ENCODE measurements around the gene SLC1A3.
A peak's percentile ranks its signal among the peaks of the same experiment; 100 is the strongest.

The SLC1A3 gene

DNA sequence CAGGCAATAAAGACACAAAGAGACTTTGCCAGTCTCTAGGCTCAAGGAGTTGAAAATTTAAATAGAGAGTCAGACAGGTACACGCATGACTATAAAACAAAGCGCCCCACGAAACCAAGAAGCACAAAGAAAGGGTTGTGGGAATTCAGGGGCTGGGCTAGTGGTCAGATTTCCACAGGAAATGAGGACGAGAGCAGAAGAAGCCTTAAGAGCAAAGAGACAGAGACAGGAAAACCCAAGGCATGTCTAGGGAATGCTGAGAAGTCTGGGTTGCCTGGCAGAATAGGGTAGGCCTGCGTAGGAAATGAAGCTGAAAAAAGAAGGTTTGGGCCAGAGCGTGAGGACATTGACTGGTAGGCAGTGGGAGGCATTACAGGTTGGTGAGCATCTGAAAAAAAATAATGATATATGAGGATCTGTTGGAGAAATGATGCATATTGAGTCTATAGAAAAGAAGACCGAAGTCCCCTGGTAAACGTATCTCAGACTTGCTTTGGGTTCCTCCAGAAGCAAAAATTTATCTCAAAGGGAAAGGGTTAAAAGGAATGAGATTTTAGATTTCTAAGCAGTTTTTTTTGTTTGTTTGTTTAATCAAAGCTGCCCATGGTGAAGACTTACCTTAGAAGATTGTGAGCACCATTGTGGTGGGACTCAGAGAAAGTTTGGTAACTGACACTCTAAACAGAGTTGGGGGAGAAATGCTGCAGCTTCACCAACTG lies 51.8 kb downstream of the SLC1A3 start:
- no peak for DNase-seq (ENCODE audit: low read depth)

DNA sequence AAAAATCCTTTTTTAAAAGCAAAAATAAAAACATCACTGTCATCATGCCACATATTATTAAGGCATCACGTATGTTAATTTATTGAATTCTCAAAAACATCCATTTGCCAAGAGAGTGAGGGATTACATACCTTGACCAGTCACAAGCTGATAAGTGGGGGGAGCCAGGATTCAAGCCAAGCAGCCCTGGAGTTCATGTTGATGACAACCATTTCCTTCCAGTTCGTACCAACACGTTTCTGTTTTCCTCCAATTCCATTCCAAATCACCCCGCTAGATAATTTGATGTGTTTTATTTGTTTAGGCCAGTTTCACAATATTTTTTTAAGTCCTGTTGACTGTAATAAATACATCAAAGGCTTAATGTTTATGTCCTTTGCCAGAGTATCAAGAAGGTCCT lies 53.0 kb downstream of the SLC1A3 start:
- DNase-seq (ENCODE audit: low read depth), result no peak

DNA sequence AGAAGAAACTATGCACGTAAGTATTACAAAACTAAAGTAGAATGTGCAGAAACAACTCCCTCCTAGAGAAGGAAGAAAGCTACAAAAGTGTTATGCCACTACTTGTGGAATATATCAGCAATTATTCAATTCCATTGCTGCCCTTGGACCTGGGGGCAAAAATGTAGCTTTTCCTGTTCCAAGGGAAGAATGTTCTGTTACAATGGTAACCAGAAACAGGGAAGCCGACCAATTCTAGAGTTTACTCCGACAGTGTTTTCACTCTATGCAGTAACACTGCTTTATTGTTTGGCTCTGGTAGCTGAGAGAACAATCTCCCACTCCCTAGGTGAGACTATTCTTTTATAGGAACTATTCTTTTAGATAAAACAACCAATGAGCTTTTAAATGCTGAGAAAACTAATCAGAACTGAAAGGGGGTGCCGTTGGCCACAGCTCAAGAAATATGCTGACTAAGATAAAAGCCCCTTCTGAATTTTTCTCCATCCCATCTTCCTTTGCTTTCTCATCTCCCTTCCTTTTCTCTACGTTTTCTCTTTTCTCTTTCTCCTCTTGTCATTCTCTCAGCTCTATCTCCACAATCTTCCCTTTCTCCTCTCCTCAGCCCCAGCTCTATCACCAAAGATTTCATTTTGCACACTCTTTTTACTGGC lies 54.1 kb downstream of the SLC1A3 start:
- DNase-seq (ENCODE audit: low read depth), result no peak

DNA sequence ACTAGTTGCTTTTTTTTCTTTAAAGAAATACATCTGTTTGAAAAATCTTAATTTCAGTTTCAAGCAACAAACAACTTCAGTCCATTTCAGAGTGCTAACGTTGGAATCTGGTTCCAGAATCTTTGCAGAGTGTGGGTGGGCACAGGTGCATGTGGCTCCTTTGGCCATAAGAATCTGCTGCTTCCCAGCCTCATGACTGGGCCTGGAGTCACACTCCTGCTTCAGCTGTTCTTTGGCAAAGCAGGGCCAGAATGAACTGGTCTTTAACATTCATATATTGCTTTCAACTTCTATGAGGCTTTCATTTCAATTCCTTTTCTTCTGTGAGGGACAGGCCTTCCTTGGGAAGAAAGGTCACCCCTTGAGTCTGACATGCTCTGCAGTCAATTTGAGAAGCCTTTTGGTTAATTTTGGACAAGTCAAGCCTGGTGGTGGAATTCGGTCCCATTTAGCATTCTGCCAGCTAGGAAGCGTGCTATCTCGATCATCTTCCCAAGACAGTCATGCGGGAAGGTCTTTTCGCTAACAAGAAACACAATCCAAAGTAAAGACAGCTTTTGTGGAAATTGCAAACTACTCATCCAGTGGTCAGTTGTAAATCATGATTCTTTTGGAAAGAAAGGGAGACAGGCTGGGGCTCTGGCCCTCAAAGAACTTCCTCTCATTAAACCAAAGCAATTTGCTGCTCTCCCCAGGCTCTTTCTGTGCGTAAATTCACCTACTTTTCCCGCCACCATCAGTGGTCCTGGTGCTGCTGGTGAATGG lies 55.2 kb downstream of the SLC1A3 start:
- no peak for DNase-seq (ENCODE audit: low read depth)

DNA sequence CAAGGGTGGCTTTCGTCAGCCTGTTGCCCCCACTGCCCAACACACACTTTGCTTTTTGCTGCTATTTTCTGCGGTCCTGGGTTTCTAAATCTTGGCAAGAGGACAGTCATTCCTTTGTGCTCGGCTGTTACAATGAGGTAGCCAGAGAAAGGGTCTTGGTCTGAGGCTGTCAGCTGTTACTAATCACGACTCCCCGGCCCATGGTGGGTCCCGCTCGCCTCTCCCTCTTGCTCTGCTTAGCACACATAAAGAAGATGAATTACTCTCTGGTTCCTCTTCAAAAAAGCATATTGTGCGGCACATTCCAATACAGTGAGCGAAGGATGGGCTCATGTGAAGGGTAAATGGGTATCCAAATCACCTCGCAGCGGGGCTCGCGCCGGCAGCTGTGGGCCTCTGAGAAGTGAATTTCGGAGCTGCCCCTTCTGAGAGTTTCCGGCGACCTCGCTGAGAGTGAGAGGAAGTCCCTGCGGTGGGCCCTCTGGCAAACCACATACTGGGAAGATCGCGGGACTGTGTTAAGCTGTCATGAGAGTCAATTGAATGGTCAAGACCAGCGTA lies 56.0 kb downstream of the SLC1A3 start:
- DNase-seq (ENCODE audit: low read depth), result no peak

DNA sequence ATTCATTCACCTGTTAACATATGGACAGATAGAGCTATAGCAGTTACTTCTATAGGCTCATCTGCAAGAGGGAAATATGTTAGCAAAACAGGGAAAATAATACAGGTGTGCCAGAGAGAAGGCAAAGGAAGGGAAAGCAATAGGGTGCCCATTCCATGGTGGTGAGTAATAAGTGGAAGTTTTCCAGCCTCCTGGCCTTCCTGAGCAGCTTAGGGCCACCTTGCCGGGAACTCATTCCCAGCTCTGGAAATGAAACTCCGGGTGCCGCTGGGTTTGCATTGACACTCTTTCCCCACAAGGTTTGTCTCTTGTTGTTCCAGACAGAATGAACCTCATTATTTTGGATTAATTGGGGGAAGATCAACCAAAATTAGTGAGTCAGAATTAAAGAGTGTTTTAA lies 58.4 kb downstream of the SLC1A3 start:
- no peak for DNase-seq (ENCODE audit: low read depth)

DNA sequence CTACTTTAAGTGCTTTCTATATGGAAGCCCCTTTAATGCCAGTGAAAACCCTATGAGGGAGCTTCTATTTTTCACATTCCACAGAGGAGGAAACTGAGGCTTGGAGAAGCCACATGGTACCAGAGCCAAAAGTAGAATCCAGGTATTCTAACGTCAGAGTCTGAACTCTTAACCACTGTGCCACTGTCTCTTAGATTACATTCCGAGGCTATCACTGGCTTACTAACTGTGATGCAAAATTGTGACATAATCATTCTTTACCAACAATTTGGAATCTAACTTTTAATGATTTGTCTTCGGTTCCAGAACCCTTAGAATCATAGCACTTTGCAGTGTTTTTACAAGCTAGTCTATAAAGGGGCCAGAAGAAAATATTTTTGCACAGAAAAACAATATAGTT lies 59.2 kb downstream of the SLC1A3 start:
- DNase-seq (ENCODE audit: low read depth), result no peak

DNA sequence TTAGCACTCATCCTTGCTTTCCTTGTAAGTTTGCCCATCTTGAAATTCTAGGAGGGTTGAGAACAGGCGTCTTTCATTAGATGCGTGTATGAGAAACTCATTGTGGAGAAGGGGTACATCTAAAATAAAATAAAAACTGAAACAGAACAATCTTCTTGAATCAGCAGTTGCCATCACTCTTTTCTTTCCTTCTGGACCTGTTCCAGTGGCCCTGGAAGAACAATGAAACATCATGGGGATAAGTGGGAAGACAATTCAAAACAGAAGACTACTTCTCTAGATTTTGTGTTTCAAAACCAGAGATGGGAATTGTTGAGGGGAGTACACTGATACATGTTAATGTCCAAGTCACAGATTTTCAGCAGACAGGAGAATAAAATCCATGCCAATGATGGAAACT lies 59.9 kb downstream of the SLC1A3 start:
- no peak for DNase-seq (ENCODE audit: low read depth)

DNA sequence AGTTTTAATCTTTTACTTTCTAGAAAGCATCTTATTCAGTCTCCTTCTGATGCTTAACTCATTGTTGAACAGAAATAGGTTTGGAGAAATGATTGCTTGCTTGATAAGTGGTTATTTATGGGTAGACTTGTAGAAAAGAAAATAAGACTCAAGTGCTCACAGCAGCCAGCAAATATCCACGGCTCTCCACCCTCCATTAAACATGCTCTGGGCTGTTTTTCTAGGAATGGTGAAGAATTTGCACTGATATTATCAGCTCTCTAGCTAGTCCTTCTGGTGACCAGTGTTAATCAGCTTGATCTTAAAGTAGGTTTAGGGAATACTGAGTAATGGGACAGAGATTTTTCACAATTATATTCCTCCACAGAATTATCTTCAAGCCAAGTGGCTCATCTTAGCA lies 60.6 kb downstream of the SLC1A3 start:
- no peak for DNase-seq (ENCODE audit: low read depth)

DNA sequence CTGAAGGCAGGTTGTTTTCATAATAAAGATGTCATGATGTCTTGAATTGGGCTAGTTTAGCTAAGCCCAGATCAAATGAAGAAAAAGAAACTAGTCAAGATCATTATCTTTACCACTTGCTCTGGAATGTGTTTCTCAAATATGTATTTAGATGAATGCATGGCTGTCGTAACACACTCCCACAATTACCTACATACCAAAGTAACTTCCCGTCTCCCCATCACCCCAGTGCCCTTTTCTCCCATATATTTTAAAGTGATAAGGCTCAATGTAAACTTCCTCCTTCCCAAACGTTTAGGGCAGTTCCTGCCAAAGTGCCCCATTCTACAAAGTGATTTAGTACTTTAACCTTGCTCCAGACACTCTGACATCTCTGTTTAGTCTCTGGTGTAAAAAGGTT lies 61.4 kb downstream of the SLC1A3 start:
- no peak for DNase-seq (ENCODE audit: low read depth)

DNA sequence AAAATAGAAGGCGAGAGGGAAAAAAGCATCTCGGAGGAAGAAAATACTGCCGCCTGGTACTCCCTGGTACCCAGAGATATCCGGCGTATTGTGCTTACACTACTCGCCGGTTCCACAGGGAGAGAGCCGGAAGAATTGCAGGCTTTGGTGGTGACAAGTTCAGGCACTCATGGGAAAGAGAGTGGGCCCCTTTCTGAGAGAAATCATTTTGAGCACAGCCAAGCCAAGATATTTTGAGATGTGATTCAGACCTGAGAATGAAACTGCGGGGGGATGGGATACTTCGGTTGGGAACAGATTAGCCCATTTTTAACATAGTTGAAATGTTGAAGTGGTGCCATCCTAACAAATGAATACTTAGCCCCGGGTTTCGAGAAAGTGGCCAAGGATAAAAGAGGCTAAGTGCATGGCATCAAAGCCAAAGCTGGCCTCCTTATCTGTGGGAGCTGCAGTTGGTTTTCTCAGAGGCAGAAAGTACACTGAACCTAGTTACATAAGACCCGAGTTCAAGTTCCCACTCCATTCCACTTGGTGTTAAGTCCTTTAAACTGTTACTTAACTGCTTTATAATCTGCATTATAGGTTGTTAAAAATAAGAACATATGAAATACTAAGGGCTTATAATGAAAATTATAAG lies 62.7 kb downstream of the SLC1A3 start:
- DNase-seq (ENCODE audit: low read depth), result no peak

DNA sequence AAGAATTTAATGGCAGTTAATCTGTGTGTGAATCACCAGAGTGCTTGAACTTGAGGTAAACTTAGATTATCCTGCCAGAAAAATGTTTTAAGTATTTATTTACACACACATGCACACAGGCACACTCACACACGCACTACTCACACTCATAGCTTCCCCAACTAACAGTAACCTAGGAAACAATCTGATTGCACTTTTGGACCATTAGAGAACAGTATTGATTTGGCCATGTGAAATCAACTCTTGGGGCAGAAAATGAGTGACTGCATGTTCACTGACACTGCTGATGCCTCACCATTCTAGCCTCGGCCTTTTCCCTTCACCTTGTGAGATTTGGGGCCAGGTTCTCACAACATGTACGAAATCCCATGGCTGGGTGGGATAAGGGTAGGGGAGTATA lies 64.1 kb downstream of the SLC1A3 start:
- DNase-seq (ENCODE audit: low read depth), result no peak

DNA sequence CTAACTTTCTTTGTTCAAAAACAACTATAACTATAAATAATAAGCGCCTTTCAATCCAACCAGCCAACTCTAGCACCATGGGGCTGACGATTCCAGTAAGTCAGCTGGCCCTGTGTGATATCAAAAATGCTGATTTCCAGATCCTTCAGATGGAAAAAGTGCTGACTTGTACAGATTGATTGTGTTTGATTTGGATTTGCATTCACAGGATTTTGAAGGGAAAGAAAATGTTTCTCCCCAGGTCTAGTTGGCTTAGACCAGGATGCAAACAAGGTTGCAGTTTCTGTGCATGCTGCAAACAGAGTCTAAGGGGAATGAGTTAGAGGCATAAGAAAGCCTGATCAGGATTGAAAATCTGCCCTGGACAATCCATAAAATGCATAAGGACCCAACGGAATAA lies 68.9 kb downstream of the SLC1A3 start:
- no peak for DNase-seq (ENCODE audit: low read depth)

DNA sequence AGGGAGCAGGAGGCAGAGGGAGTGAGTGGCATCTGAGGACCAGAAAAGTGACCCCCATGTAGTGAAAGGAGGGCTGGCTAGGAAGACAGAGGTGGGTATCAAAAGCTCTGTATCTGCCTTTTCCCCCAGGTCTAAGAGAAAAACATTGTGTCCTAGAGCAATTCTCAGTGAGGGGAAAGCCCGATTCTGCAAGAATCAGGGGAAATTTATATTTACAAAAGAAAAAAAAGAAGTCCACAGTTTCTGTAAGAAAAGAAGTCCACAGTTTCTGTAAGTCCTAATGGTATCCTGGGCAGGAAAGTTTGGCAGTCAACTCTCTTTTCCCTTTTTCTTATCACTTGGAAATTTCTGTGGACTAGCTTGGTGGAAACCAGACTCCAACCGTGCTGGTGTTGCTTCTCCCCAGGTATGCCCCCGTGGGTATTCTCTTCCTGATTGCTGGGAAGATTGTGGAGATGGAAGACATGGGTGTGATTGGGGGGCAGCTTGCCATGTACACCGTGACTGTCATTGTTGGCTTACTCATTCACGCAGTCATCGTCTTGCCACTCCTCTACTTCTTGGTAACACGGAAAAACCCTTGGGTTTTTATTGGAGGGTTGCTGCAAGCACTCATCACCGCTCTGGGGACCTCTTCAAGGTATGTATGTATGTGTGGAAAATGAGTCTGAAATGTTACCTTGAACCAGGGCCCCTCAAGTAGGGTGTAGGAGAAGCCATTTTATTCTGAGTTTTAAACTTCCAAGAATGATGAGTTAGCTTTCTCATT lies 73.0 kb downstream of the SLC1A3 start:
- DNase-seq (ENCODE audit: low read depth), result no peak

DNA sequence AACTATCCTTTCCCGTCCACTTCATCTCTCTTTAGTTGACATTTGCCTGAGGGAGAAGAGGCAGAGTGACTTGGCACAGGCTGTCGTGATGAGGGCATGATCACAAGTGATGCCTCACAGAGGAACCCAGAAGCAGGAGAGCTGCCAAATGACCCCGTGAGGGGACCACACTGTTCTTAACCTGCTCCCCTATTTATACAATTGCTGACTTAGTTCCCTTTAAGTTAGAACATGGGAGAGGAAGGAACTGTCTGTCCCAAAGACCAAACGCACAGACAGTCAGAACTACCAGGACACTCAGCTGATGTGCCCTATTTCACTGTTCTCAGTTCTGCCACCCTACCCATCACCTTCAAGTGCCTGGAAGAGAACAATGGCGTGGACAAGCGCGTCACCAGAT lies 73.7 kb downstream of the SLC1A3 start:
- DNase-seq (ENCODE audit: low read depth), result no peak

DNA sequence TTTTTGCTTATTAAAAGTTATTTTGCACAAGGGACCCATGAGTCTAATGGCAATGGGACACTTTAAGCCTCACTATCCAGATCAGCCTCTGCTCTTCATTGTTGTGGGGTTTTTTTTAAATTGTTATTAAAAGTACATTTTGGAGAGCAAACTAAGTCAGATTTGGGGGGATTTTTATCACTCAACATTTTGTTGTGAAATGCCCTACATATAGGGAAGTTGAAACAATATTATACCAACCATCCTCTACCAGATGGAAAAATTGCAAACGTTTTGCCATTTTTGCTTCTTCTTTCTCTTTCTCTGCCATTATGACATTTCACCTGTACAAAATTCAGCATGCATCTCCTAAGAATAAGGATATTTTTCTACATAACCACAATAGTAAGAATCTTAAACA lies 75.3 kb downstream of the SLC1A3 start:
- DNase-seq (ENCODE audit: low read depth), result no peak

DNA sequence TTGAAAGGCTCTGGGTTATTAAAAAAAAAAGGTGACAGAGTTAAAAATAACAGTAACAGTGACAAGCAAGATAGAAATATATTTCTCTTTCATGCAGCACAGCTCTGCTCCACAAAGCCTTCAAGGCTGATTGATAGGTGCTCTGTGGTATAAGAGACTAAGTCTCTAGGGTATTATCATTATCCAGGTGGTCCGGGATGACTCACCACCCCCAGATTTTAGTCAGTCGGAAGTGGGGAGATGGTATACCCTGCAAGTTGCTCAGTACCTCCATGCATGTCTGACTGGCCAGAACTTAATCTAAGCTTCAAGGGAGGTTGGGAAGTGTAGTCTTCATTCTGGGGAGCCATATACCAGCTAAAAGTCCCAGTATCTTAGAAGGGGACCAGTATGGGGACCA lies 76.1 kb downstream of the SLC1A3 start:
- DNase-seq (ENCODE audit: low read depth), result no peak

DNA sequence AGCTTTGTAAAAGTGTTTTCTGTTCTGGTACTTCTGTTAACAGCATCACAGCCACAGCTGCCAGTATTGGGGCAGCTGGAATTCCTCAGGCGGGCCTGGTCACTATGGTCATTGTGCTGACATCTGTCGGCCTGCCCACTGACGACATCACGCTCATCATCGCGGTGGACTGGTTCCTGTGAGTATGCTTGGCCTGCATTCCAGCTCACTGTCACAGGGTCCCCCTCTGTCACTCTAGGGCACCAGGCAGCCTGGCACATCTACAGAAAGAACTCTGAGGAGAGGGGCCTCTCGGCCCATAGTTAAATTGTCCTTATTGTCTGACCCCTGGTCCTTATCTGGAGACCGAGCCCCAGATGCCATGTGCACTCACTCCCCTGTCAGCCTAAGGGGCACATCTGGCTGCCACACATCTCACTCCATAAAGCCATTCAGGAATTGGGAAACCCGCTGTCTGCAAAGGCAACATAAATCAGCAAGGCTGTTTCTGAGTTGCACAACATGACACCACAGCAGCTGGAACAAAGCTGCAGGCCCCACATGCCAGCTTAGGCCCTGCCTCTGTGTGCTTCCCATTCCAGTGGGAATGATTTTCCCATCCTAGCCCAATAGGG lies 77.5 kb downstream of the SLC1A3 start:
- DNase-seq (ENCODE audit: low read depth), result peak; percentile 86

DNA sequence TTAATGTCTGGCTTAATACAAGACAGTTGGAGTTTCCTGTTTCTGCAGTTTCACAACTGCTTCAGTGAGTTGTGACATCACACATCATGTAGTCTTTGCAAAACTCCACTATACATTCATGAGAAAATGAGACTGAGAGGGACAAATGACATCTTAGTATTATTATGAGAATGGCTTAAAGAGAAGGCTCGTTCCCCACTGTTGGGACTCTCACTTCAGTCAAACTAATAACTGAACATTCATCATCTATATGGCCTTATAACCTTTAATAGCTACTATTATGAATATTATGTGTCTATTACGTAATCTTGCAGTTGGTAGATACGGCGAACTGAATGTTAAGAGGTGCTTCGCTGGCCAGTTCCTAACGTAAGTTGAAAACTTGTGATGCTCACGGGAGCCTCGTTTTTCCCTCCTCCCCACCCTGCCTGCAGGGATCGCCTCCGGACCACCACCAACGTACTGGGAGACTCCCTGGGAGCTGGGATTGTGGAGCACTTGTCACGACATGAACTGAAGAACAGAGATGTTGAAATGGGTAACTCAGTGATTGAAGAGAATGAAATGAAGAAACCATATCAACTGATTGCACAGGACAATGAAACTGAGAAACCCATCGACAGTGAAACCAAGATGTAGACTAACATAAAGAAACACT lies 79.4 kb downstream of the SLC1A3 start:
- peak; percentile 69 for DNase-seq (ENCODE audit: low read depth)

DNA sequence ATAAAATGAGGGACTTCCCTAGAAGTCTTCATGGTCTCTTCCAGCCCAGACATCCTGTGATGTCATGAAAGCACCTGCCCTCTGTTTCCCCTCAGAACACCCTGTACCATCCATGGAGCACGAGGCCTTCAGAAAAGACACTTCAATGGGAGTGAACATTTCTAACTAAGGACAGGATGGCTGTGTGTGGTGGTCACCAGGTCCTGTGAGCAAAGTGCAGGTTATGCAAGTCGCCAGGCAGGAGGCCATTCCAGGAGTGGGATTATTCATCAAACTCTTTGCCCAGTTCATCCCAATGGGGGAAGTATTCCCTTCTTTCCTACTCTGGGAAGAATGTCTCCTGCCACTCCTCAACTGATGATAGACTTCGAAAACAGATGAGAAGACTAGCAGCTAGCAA lies 80.5 kb downstream of the SLC1A3 start:
- no peak for DNase-seq (ENCODE audit: low read depth)

DNA sequence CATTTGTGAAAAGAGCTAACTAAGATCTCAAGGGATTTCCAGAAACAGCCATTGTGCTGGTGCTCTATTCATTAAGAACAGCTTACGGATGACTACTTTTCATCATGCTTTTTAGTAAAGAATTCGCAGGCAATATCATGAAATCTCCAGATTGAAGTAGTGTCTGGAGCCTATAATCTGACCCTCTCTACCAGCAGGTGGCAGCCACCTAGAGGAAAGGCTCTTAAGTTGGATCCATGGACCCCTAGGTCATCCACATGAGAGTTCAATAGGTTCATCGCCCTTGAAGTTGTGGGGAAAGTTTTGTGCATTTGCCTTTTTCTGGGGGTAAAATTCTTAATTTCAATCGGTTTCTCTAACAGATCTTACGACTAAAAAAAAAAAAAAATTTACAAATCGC lies 82.3 kb downstream of the SLC1A3 start:
- no peak for DNase-seq (ENCODE audit: low read depth)

All from fibroblast of gingiva (primary cell).